GM21786 (cell line): Measurements from ENCODE around the gene SCTR.

ENCODE experiments used
- ATAC-seq: cut with Tn5 transposase; IDR thresholded peaks from one replicate; pipeline ENCODE4 v1.9.1; 2021; ENCODE audit not compliant: unreplicated experiment

The SCTR gene

GRCh38 chr2:119523952-119524694, at the start of gene SCTR:
Gene SCTR (minus strand): TSS chr2:119524483. CDS start chr2:119524226, 257 bp downstream.
- no peak for ATAC-seq

- no peak for ATAC-seq
These were observed 43.0 kb upstream of the SCTR start for GRCh38 chr2:119567292-119567691.

- no peak for ATAC-seq
These were observed 41.2 kb upstream of the SCTR start for GRCh38 chr2:119565481-119565880.

GRCh38 chr2:119553687-119554344, 29.5 kb upstream of the SCTR start:
- ATAC-seq = no peak

GRCh38 chr2:119552902-119553301, 28.6 kb upstream of the SCTR start:
- no peak for ATAC-seq

GRCh38 chr2:119550856-119551255, 26.6 kb upstream of the SCTR start:
- ATAC-seq = no peak

GRCh38 chr2:119550346-119550745, 26.1 kb upstream of the SCTR start:
- no peak for ATAC-seq

GRCh38 chr2:119549241-119549640, 25.0 kb upstream of the SCTR start:
- no peak for ATAC-seq

GRCh38 chr2:119548516-119549120, 24.3 kb upstream of the SCTR start:
- ATAC-seq = no peak

GRCh38 chr2:119546447-119546767, 22.1 kb upstream of the SCTR start:
- ATAC-seq = no peak

- ATAC-seq = no peak
These were observed 21.6 kb upstream of the SCTR start for GRCh38 chr2:119545754-119546446.

- no peak for ATAC-seq
These were observed 20.7 kb upstream of the SCTR start for GRCh38 chr2:119544939-119545475.

- peak; percentile 62 for ATAC-seq
These were observed 20.0 kb upstream of the SCTR start, which contains the start of gene CFAP221 for GRCh38 chr2:119544075-119544938. Gene CFAP221 (plus strand): TSS chr2:119544449. CDS start chr2:119546132, 1,683 bp downstream.

GRCh38 chr2:119541476-119541875, 17.2 kb upstream of the SCTR start:
- no peak for ATAC-seq

- ATAC-seq = no peak
These were observed 13.5 kb upstream of the SCTR start for GRCh38 chr2:119537792-119538191.

GRCh38 chr2:119536707-119537106, 12.4 kb upstream of the SCTR start:
- ATAC-seq = no peak

GRCh38 chr2:119536211-119536610, 11.9 kb upstream of the SCTR start:
- ATAC-seq = no peak

GRCh38 chr2:119533560-119533959, 9.3 kb upstream of the SCTR start:
- ATAC-seq = no peak

- ATAC-seq = no peak
These were observed 7.0 kb upstream of the SCTR start for GRCh38 chr2:119531292-119531691.

- ATAC-seq = no peak
These were observed 3.7 kb upstream of the SCTR start for GRCh38 chr2:119527999-119528398.
